Right forelimb (tissue), 1 donor: ENCODE data around the gene ZNF536.
"Not testable (repeated sequence)": the region's sequence is repeated elsewhere in the genome, so short reads cannot be mapped to it uniquely, and the experiment has no call there.

Source experiments
- DNase-seq: peaks from one replicate; pipeline ENCODE4 v3.0.0-alpha.2; 2018

The ZNF536 gene

GRCh38 chr19:30390356-30390988, 18.3 kb downstream of the ZNF536 start:
- no peak for DNase-seq

- DNase-seq: no peak
These were observed 18.9 kb downstream of the ZNF536 start for GRCh38 chr19:30391052-30391451.

DNA sequence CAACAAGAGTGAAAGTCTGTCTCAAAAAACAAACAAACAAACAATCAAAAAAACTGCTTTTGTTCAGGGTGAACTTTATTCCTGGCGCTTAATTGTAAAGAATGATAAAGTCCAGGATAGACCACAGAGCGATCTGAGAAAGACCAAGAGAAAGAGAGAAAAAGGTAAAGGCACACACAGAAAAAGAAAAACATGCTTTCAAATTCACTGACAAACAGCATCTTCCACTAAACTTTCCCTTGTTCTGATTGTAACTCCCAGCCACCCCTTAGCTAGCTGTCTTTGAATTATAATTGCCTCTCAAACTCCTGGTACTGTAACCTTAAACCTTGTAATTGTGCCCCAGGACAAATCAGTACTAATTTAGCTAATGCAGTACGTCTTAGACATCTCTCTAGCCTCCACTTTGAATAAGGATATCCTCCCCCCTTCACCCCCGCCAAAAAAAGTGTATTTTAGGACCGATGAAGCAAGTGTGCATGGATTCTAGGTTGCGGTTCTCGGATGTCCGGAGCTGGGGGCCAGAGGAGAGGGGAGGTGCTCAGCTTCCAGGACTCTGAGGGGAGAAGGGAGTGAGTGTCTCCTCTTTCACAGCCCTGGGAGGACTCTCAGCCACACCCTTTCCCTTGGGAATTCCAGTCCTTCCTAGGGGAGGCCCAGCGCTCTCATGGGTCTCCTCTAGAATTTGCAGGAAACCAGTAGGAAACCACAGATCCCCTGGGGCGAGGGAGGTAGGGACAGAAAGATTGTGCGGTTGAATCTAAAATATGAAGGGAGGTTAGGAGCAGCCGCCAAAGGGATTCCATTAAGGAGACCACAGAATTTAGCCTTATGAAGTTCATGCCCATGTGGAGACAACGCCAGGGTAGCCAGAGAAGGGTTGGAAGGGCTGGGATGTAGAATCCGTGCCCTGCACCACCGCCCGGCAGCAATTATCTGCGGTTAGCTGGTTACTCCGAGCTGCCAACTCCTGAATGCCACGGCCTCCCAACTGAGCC, 19.7 kb downstream of the ZNF536 start:
- no peak for DNase-seq

DNA sequence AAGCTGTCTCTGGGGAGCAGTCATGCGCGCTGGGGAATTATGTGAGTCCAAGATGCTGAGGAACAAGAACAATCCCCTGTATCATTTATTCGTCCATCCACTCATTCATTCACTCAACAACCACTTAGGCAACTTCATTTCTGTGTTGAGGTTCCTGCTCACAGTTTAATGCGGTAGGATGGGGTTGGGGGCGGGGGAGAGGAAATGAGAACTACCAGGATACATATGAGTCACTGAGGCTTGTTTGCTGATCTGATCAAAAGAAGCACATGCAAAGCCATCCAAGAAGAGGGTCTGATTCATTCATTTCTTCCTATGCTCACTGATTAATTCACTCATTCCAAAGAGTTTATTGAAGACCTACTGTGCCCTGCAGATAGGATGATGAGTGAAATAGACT, 20.9 kb downstream of the ZNF536 start:
- DNase-seq: no peak

GRCh38 chr19:30393729-30394480, 21.7 kb downstream of the ZNF536 start:
- no peak for DNase-seq

GRCh38 chr19:30394481-30395151, 22.4 kb downstream of the ZNF536 start:
- DNase-seq: no peak

DNA sequence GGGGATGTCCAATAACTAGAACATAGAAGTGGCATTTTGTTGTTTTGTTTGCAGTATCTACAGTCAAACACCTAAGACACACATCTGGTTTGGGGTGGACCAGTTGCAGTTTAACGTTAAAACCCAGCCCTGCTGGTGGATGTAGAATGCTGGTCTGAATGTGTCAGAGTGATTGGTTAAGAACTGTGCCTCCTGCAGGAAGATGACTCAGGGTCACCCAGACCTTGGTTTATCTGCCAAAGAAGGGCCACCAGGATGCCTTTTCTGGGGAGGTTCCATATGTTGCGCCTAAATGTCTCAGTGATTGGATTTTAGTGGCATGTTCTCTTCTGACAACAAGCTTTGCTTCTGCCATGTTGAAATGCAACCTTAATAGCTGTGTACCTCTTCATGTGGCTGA, 23.1 kb downstream of the ZNF536 start:
- DNase-seq: no peak

GRCh38 chr19:30398539-30398938, 26.4 kb downstream of the ZNF536 start:
- not testable (repeated sequence) for DNase-seq

- no peak for DNase-seq
These were observed 29.8 kb downstream of the ZNF536 start for GRCh38 chr19:30401956-30402355.

DNA sequence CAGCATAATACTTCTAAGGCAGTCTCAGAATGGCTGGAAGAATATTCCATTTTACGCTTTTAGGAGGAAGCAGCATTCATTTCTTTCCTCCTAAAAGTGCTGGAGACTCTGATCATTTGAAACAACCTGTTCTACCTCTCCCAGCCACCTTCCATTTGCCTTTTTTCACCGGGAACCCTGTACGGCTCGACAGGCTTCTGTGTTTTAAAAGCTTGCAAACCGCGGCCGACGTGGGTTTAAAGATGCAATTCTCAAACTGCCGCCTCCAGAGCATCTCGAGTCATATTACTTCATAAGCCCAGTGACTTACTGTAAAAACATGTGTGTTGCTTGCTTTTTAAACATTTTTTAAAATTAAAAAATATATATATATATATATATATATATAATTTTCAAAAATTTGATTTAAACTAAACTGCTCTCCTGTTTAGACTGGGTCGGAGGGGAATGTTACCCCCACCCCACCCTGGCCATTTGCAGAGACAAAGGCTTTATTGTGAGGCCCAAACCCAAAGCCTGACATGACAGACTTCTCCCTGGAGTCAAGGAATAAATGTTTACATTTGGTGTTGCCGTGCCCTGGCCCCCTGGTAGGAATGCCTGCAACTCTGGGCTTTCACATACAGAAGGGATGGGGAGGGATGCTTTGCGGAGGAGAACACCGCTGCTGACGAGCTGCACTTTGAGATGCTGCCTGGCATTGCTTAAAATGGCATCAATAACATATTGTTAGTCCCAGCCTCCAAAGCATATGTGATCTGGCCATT, 30.4 kb downstream of the ZNF536 start:
- DNase-seq: no peak

- DNase-seq: no peak
These were observed 31.2 kb downstream of the ZNF536 start for GRCh38 chr19:30403203-30403985.

- no peak for DNase-seq
These were observed 34.3 kb downstream of the ZNF536 start for GRCh38 chr19:30406220-30407067.

DNA sequence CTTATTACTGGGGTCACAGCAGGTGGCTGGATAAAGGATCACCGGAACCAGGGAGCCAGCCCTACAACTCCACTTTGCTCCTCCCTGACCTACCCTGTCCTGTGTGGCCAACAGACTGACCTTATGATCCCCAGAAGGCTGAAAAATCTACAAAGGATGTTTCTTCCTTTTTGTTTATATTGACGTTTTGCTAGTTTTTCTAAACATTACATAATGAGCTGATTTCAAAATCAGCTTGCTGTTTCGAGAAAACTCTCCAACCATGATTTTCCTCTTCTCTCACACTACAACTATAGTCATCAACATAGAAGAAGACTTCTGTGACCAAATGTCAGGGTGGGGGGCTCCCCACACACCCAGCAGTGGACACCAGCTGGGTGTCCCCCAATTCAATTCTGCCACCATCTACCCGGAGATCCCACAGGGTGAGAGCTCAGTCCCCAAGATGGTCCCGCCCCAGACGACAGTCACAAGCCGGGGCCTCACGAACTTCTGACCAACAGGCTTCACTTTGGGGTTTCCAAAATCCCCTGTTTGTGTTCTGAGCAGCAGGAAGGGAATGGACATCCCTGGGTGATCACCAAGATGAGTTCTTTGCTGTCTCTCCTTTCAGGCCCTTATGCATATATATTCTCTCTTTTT, 35.0 kb downstream of the ZNF536 start:
- no peak for DNase-seq

- DNase-seq: no peak
These were observed 36.6 kb downstream of the ZNF536 start for GRCh38 chr19:30408734-30409301.

DNA sequence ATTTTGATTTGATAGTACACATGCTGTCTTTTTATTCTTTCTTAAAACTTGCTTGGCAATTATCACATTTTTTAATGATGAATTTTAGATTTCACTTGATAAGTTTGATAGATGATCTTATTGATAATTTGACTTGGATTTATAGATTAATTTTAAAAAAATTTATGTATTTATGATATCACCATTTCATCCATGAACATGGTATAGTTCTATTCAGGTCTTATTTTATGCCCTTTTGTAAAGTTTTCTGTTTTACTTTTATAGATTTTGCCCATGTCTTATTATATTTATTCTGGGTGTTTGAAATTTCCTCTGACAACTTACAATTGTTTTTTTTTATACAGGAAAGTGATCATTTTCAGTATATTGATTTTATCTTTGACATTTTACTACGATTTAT, 39.5 kb downstream of the ZNF536 start:
- no peak for DNase-seq

DNA sequence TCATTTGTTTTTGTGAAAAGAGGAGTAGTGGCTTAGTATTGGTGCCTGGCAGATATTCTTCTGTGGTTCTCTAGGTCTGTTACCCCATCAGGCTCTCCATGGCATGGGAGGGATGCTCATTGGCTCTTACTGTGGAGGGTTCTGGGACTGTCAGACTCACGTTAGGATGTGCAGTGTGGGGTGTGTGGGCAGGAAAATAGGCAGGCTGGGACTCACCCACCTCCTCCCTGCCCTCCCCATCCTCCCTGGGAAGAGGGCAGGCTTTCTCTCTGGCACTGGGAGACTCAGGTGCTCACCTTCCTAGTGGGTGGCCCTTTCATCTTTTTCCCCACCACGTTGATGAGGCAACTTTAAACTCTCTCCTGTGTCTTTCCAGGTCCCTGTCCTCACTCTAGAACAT, 44.2 kb downstream of the ZNF536 start:
- no peak for DNase-seq

- DNase-seq: not testable (repeated sequence)
These were observed 45.0 kb downstream of the ZNF536 start for GRCh38 chr19:30417166-30417565.

DNA sequence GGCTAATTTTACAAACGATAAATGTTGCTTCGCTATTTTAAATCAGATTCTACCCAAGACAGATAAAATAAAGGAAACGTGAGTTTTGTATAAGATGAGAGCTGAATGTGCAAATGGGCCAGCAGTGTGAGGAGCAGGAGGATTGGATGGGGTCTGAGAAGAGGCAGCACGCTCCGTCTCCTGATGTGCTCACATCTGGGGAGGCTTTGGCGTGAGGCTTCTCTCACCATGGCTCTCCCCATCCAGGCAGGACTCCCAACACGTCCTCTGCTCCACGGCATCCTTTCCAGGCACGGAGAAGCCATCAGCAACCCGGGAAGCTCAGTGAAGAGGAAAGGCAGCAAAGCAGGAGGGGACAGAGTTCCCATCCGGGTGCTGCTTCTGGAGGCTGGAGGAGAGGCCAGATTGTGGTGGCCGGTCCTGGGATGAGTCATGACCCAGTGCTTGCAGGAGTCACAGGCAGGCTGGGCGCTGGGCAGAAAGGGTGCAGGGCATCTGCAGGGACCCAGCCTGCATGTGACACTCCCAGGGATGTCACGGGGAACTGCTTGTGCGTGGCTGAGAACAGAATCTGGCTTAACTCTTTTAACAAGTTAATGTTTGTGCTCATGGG, 47.5 kb downstream of the ZNF536 start:
- no peak for DNase-seq

- DNase-seq: no peak
These were observed 48.1 kb downstream of the ZNF536 start for GRCh38 chr19:30420316-30420715.
